GM21515 (cell line): ENCODE results near the gene UXS1.

Experiments
- ATAC-seq: cut with Tn5 transposase; IDR thresholded peaks from one replicate; pipeline ENCODE4 v1.9.1; 2021; ENCODE audit not compliant: unreplicated experiment

The UXS1 gene

DNA sequence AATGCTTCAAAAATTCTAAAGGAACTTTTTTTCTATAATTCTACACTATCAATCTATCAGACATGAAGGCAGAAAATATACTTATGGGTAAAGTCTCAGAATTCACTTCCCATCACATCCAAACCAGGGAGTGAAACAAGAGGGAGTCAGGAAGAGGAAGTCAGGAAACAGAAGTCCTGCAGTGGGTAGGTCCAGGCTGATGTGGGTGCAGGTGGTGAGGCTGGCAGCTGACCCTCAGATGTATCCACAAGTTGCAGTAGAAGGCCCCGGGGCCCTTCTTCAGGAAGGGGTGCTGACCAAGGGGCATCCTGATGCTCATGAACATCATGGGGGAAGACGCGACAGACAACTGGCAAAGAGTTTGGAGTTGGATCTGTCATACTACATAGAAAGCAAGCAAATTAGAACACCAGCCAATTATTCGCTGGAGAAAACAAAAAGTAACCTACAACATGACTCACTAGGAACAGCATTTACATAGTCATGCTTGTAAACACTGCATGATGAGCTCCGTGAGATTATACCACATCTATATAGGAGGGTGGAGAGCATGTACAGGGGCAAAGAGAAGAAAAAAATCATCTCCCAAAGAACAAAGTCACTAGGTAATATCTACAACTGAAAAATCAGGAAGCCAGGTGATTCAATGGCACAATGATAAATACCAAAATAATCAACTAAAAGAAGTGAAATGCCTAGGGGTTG, 4.2 kb downstream of the UXS1 start:
- ATAC-seq, result no peak

DNA sequence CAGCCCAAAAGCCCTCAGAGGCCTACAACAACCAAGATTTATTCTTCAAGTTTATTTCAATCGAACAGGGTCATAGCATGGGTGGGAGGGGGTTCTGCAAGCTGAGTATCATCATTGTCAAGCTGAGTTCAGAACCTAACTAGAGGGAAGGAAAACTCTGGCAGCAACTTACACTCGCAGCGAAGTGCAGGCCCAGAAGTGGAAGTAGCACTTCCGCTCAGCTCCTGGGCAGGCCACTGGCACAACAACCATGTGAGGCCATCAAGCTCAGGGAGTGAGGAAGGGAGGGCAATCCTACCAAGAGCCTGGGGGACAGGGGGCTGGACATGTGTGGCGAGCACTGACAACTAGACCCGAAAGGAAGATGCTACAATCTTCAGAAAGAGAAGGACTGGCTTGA, 4.8 kb downstream of the UXS1 start:
- no peak for ATAC-seq

- ATAC-seq, result no peak
Observed at GRCh38 chr2:106187273-106187891, 6.7 kb downstream of the UXS1 start.

DNA sequence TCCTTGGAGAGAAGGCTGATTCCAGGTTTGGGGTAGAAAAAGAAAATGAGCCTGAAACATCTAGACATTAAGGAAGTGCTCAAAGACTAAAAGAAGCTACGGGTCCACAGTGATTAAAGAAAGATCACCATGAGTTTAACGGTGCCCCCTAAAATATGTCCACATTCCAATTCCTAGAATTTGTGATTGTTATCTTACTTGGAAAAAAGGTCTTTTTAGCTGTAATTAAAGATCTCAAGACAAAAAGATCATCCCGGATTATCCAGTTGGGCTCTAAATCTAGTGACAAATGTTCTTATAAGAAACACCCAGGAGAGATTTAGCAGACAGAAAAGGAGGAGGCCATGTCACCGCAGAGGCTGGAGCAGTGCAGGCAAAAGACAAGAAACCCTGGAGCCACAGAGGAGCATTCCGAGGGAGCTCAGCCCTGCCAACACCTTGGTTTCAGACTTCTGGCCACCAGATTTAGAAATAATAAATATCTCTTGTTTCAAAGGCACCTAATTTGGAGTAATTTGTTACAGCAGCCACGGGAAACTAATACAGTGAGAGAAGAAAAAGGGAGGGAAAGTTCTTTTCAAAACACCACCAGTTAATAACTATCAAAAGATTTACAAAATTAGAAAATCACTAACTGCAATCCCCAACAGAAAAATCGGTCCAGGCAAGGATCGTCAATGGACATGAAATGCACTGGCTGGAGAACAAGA, 8.5 kb downstream of the UXS1 start:
- no peak for ATAC-seq

GRCh38 chr2:106184857-106185256, 9.2 kb downstream of the UXS1 start:
- no peak for ATAC-seq

DNA sequence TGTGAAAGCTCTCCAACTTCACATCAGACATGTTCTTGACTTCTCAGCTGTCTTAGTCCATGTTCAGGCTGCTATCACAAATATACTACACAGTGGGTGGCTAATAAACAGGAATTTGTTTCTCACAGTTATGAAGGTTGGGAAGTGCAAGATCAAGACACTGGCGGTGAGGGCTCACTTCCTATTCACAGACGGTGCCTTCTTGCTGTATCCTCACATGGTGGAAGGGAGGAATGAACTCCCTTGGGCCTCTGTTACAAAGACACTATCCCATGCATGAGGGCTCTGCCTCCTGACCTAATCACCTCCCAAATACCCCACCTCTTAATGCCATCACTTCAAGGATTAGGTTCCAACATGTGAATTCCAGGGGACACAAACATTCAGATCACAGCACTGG, 9.7 kb downstream of the UXS1 start:
- ATAC-seq, result no peak

DNA sequence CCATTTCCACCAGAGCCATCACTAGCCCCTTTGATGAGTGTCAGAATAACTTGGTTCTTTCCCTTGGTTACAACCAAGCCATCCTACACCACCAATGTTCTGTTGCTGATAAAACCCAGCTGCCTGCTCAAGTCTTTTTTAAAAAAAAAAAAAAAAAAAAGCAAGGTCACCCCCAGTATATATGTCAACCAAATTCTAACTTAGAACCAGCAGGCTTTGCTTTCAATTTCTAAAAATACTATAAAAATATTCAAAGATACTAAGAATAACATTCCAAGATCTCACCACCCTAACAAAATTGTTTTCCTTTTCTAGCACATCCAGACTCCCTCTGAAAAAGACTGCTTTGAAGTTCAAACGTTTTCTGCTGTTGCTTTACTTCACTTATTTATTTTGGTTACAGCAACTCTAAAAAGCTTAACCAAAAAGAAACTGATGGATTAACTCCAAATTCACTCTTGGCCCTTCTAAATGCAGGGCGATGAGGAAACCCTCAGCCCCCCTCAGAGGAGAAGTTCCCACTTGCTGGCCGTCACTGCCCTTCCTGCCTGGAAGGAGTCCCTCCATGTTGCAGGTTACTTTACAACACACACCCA, 10.9 kb downstream of the UXS1 start:
- no peak for ATAC-seq

- no peak for ATAC-seq
Observed at GRCh38 chr2:106181064-106181463, 13.0 kb downstream of the UXS1 start.

GRCh38 chr2:106180602-106181001, 13.5 kb downstream of the UXS1 start:
- no peak for ATAC-seq

GRCh38 chr2:106178716-106179115, 15.4 kb downstream of the UXS1 start:
- no peak for ATAC-seq

DNA sequence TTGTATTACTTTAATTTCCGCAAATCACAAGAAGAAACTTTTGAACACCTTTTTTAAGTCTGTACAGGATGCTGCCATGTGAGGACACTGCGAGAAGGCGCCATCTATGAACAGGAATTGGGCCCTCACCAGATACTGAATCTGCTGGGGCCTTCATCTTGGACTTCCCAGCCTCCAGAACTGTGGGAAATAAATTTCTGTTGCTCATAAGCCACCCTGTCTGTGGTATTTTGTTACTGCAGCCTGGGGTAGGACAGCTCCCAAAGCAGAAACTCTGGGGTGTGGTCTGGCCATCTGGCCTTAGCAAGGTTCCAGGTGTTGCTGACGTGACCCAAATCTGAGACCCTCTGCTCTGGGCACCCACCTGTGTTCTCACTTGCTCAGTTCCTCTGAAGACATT, 16.5 kb downstream of the UXS1 start:
- no peak for ATAC-seq

DNA sequence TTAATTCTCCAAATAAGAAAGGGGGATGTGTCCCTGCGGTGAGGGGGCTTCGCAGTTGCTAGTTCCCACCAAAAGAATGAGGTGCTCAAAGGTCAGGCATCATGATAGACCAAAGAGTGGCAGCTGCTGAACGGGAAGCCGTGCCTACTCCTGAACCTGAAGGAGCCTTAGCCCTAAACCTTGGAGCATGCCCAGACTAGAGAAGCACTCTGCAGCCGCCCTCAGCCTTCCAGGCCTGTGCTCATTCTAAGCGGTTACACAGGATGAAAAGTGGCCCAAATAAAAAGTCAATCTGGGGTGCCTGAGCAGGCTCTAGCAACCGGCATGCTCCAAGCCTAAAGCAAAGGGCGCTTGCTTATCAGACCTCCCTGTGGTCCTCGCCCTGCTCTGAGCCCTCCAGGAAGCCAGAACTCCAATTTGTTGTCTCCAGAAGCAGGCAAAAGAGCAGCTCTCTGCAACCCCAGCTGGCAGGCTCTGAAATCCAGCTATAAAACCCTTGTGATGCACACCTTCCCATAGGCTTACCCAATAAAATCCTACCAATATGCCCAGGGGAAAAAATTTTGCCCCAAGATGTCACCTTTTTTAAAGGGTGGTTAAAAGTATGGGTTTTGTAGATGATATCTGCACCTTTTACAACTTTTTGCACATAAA, 17.5 kb downstream of the UXS1 start:
- ATAC-seq, result no peak

GRCh38 chr2:106175086-106175850, 18.8 kb downstream of the UXS1 start:
- no peak for ATAC-seq

- ATAC-seq, result no peak
Observed at GRCh38 chr2:106174056-106174455, 20.0 kb downstream of the UXS1 start.

GRCh38 chr2:106172649-106173048, 21.5 kb downstream of the UXS1 start:
- ATAC-seq, result no peak

DNA sequence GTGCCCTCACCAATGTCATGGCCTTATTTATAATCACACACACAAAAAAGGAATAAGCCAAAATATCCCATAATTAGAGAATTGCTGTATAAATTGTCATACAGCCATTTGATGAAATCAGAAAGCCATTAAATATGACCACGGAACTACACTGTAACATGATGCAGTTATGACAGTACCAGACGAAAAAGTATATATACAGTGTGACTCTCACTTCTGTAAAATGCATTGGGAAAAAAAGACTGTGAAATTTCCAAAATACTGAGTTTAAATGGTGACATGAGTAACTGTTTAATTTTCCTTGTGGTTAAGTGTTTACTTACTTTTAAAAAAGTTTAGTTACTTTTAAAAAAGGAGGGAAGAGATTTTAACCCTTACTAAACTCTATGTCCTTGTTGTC, 25.4 kb downstream of the UXS1 start:
- ATAC-seq, result no peak

GRCh38 chr2:106167067-106167466, 27.0 kb downstream of the UXS1 start:
- ATAC-seq, result no peak

DNA sequence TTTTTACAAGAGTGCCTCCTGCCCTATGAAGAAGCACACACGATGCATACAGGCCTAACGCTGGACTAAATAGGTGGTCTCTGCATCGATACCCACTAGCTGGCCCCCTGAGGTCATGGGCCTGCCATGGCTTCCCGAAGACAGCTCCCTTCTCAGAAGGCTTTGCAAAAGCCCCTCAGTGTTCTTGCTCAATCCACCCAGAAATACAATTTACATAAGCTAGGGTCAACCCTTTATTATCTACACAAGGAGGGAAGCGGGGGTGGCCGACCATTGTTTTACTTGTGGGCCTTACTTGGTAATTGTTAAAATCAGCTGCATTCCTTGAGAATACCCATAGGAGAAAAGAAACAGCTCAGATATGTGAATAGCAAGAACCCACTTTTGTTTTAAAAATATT, 28.5 kb downstream of the UXS1 start:
- ATAC-seq, result no peak

GRCh38 chr2:106165029-106165428, 29.1 kb downstream of the UXS1 start:
- no peak for ATAC-seq

- no peak for ATAC-seq
Observed at GRCh38 chr2:106163948-106164545, 30.1 kb downstream of the UXS1 start.
